T-helper 22 cell (primary cell): ENCODE results near the gene SPEM1.

ENCODE experiments used
- DNase-seq: peaks from one replicate; pipeline ENCODE4 v3.0.0-alpha.2; 2020; ENCODE audit warnings: low read depth

SPEM1 gene

GRCh38 chr17:7403043-7403726 lies 16.9 kb upstream of the SPEM1 start:
- DNase-seq, result peak; percentile 14

GRCh38 chr17:7403727-7403976 lies 16.5 kb upstream of the SPEM1 start:
- no peak for DNase-seq

GRCh38 chr17:7403977-7404736 lies 16.0 kb upstream of the SPEM1 start, which contains the start of gene TMEM256:
Gene TMEM256, minus strand, starts transcription at chr17:7404097. Its CDS starts 13 bp downstream, at chr17:7404084.
- DNase-seq, result peak; percentile 96

- peak; percentile 64 for DNase-seq
These were observed 15.3 kb upstream of the SPEM1 start for GRCh38 chr17:7404737-7405349.

- no peak for DNase-seq
These were observed 14.5 kb upstream of the SPEM1 start for GRCh38 chr17:7405350-7406234.

GRCh38 chr17:7406235-7406825 lies 13.8 kb upstream of the SPEM1 start:
- no peak for DNase-seq

- DNase-seq, result no peak
These were observed 13.0 kb upstream of the SPEM1 start for GRCh38 chr17:7407082-7407481.

GRCh38 chr17:7407485-7408251 lies 12.5 kb upstream of the SPEM1 start, which contains the start of gene NLGN2:
Gene NLGN2, plus strand, starts transcription at chr17:7407845. Its CDS starts 411 bp downstream, at chr17:7408256.
- no peak for DNase-seq

- no peak for DNase-seq
These were observed 11.8 kb upstream of the SPEM1 start for GRCh38 chr17:7408252-7408727.

GRCh38 chr17:7408863-7409262 lies 11.3 kb upstream of the SPEM1 start:
- DNase-seq, result no peak

GRCh38 chr17:7409716-7410115 lies 10.4 kb upstream of the SPEM1 start:
- DNase-seq, result no peak

- no peak for DNase-seq
These were observed 9.3 kb upstream of the SPEM1 start for GRCh38 chr17:7410634-7411426.

- DNase-seq, result no peak
These were observed 8.7 kb upstream of the SPEM1 start for GRCh38 chr17:7411427-7411750.

GRCh38 chr17:7413346-7413985 lies 6.7 kb upstream of the SPEM1 start:
- no peak for DNase-seq

- no peak for DNase-seq
These were observed 5.3 kb upstream of the SPEM1 start for GRCh38 chr17:7414837-7415236.

GRCh38 chr17:7415784-7416183 lies 4.3 kb upstream of the SPEM1 start:
- DNase-seq, result no peak

- DNase-seq, result no peak
These were observed 3.8 kb upstream of the SPEM1 start for GRCh38 chr17:7416323-7416722.

- DNase-seq, result no peak
These were observed 3.0 kb upstream of the SPEM1 start for GRCh38 chr17:7417056-7417655.

GRCh38 chr17:7418472-7419152 lies 1.5 kb upstream of the SPEM1 start:
- DNase-seq, result no peak
